H1 (cell line): Measurements from ENCODE around the gene CRHBP.

Experiments
- ATF2 ChIP-seq: IDR thresholded peaks from 2 replicates; pipeline ENCODE4 v1.6.1; 2012; ENCODE audit warnings: low read length, inconsistent platforms
- CHD1 ChIP-seq: IDR thresholded peaks from 2 replicates; pipeline ENCODE4 v1.6.1; 2012; ENCODE audit warnings: low read depth, low read length, improper control_type of control experiment
- CTCF ChIP-seq, 3 experiments: IDR thresholded peaks; 1 replicate in 2 of 3; 2 replicates in 1 of 3; pipeline versions ENCODE4 v1.5.1 to v1.6.1; 2011; ENCODE audit warnings: low read length in 3 of 3, mild to moderate bottlenecking in 3 of 3, inconsistent platforms in 2 of 3, low read depth in 1 of 3, moderate library complexity in 1 of 3; ENCODE audit not compliant: insufficient read depth in 1 of 3; ENCODE audit errors: control extremely low read depth in 1 of 3
- POLR2A ChIP-seq, 2 experiments: IDR thresholded peaks; 1 replicate in 1 of 2; 2 replicates in 1 of 2; pipeline ENCODE4 v1.6.1; 2011; ENCODE audit warnings: low read depth in 2 of 2, low read length in 2 of 2, mild to moderate bottlenecking in 2 of 2; ENCODE audit errors: control extremely low read depth in 1 of 2
- RAD21 ChIP-seq, 2 experiments: IDR thresholded peaks in 1 of 2; conservative IDR thresholded peaks in 1 of 2; 2 replicates each; pipeline ENCODE4 v1.6.1; 2011; ENCODE audit warnings: low read depth in 2 of 2, low read length in 2 of 2, improper control_type of control experiment in 1 of 2, inconsistent platforms in 1 of 2, mild to moderate bottlenecking in 1 of 2, moderate library complexity in 1 of 2
- RFX5 ChIP-seq: IDR thresholded peaks from 2 replicates; pipeline ENCODE4 v1.6.1; 2011; ENCODE audit warnings: low read depth, low read length, improper control_type of control experiment, borderline replicate concordance
- RNF2 ChIP-seq: fragments of 200-900, 300-1000 bp; sonication (generic); IDR thresholded peaks from 2 replicates; pipeline ENCODE4 v1.7.1; 2016; ENCODE audit warnings: borderline replicate concordance, low read depth, mild to moderate bottlenecking, antibody characterized with exemption, low read length; ENCODE audit not compliant: poor library complexity, severe bottlenecking; ENCODE audit errors: missing control alignments
- SP1 ChIP-seq: IDR thresholded peaks from 2 replicates; pipeline ENCODE4 v1.6.1; 2011; ENCODE audit warnings: low read depth, low read length
- SUZ12 ChIP-seq: fragments of 200-600 bp; sonication (generic); IDR thresholded peaks from 2 replicates; pipeline ENCODE4 v1.6.1; 2012; ENCODE audit warnings: mild to moderate bottlenecking, inconsistent platforms, low read length, moderate library complexity, mixed read lengths
- TF ChIP-seq, protein P1 (sequence below): IDR thresholded peaks from 2 replicates; pipeline ENCODE4 v1.6.1; 2011; ENCODE audit warnings: low read length, improper control_type of control experiment

DNA sequence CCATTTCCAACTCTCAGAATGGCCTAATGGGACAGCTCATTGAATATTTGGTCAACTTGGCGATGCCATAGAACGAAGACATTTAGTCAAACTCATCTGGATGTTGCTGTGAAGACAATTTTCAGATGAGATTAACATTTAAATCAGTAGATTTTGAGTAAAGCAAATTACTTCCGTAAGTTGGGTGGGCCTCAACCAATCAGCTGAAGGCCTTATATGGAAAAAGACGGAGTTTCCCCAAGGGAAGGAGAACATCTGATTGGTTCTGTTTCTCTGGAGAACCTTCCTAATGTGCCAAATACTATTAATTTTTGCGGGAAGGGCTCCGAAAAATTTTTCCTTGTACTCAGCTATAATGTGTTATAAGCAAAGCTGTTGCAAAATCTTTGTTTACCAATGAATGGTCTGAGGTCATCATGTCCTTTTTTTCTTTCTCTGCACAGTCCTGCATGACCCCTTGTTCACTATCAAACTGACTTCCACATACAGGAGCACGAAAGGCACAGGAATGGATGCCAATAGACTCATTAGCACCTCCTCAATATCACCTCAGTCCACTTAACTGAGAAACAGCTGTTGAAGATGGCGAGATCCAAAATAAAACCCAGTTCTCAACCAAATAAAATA, 27.8 kb downstream of the CRHBP start:
- TF ChIP-seq POLR2A (IDR thresholded peaks at IDR 0.05; ENCODE audit: control extremely low read depth in 1 of 2, low read depth in 2 of 2, low read length in 2 of 2), result no peak
- no peak for TF ChIP-seq ATF2
- TF ChIP-seq SUZ12, result no peak
- no peak for TF ChIP-seq CTCF (IDR thresholded peaks at IDR 0.05; ENCODE audit: control extremely low read depth in 1 of 3, insufficient read depth in 1 of 3, low read depth in 1 of 3, low read length in 3 of 3)
- no peak for TF ChIP-seq RNF2
- TF ChIP-seq RFX5, result no peak
- TF ChIP-seq RAD21 (IDR thresholded peaks at IDR 0.05 in 1 of 2, conservative IDR thresholded peaks at IDR 0.05 in 1 of 2; ENCODE audit: low read depth in 2 of 2, low read length in 2 of 2), result no peak
- TF ChIP-seq CHD1, result no peak
- TF ChIP-seq, protein P1, sequence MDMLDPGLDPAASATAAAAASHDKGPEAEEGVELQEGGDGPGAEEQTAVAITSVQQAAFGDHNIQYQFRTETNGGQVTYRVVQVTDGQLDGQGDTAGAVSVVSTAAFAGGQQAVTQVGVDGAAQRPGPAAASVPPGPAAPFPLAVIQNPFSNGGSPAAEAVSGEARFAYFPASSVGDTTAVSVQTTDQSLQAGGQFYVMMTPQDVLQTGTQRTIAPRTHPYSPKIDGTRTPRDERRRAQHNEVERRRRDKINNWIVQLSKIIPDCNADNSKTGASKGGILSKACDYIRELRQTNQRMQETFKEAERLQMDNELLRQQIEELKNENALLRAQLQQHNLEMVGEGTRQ, result no peak
- TF ChIP-seq SP1, result no peak
